Measurements from ENCODE around the gene GRM5.
"Not testable (repeated sequence)": the region's sequence is repeated elsewhere in the genome, so short reads cannot be mapped to it uniquely, and the experiment has no call there.

DNA sequence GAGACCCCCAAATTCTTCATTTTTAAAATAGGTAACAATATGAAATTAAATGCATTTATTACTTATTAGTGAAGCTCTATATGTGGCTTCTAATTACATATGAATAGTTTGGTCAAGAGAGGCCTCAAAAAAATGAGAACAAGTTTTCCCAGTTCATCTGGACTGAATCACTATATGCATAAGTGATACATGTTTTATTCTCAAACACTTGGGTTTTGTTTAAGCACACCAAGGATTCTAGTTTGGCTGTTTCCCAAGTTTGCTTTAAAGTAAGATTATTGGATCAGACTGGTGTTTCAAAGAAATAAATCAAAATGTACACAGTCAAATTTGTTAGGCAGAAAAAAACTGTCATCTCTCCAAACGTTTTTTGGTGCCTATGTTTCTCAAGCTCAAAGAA lies 136.1 kb downstream of the GRM5 start:
- TF ChIP-seq CTCF (conservative IDR thresholded peaks at IDR 0.05); EZH2 (IDR thresholded peaks at IDR 0.05; ENCODE audit: low read depth): not testable (repeated sequence)

Data from PC-9 (cell line).